ENCODE results near the gene RASAL2.

DNA sequence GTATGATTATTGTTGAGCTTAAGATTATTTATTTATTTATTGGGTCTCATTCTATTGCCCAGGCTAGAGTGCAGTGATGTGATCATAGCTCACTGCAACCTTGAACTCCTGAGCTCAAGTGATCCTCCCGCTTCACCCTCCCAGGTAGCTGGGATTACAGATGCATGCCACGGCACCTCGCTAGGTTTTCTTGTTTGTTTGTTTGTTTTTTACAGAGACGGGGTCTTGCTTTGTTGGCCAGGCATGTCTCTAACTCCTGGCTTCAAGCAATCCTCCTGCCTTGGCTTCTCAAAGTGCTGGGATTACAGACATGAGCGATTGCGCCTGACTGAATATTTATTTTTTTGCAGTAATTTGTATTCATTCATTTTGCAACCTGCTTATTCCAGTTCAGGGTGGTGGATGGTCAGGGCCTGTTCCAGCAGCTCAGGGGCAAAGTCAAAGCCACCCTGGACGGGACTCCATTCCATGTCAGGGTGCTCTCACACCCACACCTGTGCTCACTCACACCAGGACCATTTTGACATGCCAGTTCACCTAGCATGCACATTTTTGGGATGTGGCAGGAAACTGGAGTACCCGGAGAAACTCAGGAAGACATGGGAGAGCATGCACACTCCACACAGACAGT lies 29.6 kb upstream of the RASAL2 start:
- TF ChIP-seq, protein P1, sequence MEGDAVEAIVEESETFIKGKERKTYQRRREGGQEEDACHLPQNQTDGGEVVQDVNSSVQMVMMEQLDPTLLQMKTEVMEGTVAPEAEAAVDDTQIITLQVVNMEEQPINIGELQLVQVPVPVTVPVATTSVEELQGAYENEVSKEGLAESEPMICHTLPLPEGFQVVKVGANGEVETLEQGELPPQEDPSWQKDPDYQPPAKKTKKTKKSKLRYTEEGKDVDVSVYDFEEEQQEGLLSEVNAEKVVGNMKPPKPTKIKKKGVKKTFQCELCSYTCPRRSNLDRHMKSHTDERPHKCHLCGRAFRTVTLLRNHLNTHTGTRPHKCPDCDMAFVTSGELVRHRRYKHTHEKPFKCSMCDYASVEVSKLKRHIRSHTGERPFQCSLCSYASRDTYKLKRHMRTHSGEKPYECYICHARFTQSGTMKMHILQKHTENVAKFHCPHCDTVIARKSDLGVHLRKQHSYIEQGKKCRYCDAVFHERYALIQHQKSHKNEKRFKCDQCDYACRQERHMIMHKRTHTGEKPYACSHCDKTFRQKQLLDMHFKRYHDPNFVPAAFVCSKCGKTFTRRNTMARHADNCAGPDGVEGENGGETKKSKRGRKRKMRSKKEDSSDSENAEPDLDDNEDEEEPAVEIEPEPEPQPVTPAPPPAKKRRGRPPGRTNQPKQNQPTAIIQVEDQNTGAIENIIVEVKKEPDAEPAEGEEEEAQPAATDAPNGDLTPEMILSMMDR (IDR thresholded peaks at IDR 0.05; ENCODE audit: insufficient read depth, low read depth, low read length) = no peak
- TF ChIP-seq EZH2 (IDR thresholded peaks at IDR 0.05; ENCODE audit: insufficient read depth, low read length) = no peak
